B cell (primary cell): Measurements from ENCODE around the gene MSL3. TPM values are rescaled to one million over a fixed set of nuclear protein-coding genes. Genes with fewer than 3 reads are reported as not detected.

Source experiments
- ATAC-seq: fragments of 200-7000 bp; cut with Tn5 transposase; one replicate; pipeline ENCODE4 v1.10.0; 2021; ENCODE audit warnings: low read depth, mild to moderate bottlenecking, moderate number of reproducible peaks, moderate library complexity
- CTCF ChIA-PET: fragments of 350-600 bp; sonication (Branson Sonifier 250); formaldehyde crosslinking; loops from one replicate; lab custom pipeline; 2021; ENCODE audit warnings: antibody characterized with exemption, inconsistent platforms; lab: Charles Lee
- POLR2A ChIA-PET: fragments of 350-600 bp; sonication (Branson Sonifier 250); formaldehyde crosslinking; loops from one replicate; lab custom pipeline; 2021; ENCODE audit warnings: antibody characterized with exemption; lab: Charles Lee
- DNase-seq: peaks from one replicate; pipeline ENCODE4 v3.0.0; 2013
- H2AFZ ChIP-seq: 2 replicates; pipeline ENCODE4 v1.6.1; 2012; ENCODE audit warnings: mild to moderate bottlenecking, low read depth, low read length; ENCODE audit not compliant: insufficient read depth, poor library complexity, severe bottlenecking
- H3K27ac ChIP-seq, 2 donors: 1 replicate in 1 of 2; 2 replicates in 1 of 2; pipeline ENCODE4 v1.5.1; 2012 to 2013; ENCODE audit warnings: low read length in 2 of 2, mild to moderate bottlenecking in 2 of 2, moderate library complexity in 1 of 2
- H3K27me3 ChIP-seq, 4 experiments: fragments of 200-600 bp in 1 of 4; sonication (generic) in 1 of 4; replicated peaks in 1 of 4; 1 replicate in 2 of 4; 2 replicates in 2 of 4; pipeline versions ENCODE4 v1.6.1 to v1.7.0; 2013 to 2016; ENCODE audit warnings: low read length in 3 of 4, mild to moderate bottlenecking in 2 of 4, mixed read lengths in 1 of 4, moderate library complexity in 1 of 4; ENCODE audit not compliant: insufficient read depth in 4 of 4, control insufficient read depth in 3 of 4; ENCODE audit errors: control extremely low read depth in 1 of 4
- H3K36me3 ChIP-seq, 2 experiments: replicated peaks in 1 of 2; 1 replicate in 1 of 2; 2 replicates in 1 of 2; pipeline versions ENCODE4 v1.6.1 to v1.7.1; 2013; ENCODE audit warnings: low read length in 1 of 2; ENCODE audit not compliant: insufficient read depth in 2 of 2, control insufficient read depth in 1 of 2; ENCODE audit errors: control extremely low read depth in 1 of 2, extremely low read depth in 1 of 2
- H3K4me1 ChIP-seq, 2 donors: fragments of 200-600 bp in 1 of 2; sonication (generic) in 1 of 2; 1 replicate in 1 of 2; 2 replicates in 1 of 2; pipeline versions ENCODE4 v1.5.1 to v1.6.1; 2013 to 2017; ENCODE audit warnings: low read length in 2 of 2; ENCODE audit not compliant: control insufficient read depth in 2 of 2, insufficient read depth in 2 of 2
- H3K4me2 ChIP-seq: replicated peaks from 2 replicates; pipeline ENCODE3; 2012; ENCODE audit warnings: mild to moderate bottlenecking, low read depth, low read length; ENCODE audit not compliant: poor library complexity, severe bottlenecking
- H3K4me3 ChIP-seq, 5 experiments: fragments of 200-600 bp in 1 of 5; sonication (generic) in 1 of 5; 1 replicate in 3 of 5; 2 replicates in 2 of 5; pipeline versions ENCODE4 v1.5.1 to v1.7.0; 2011 to 2016; ENCODE audit warnings: low read length in 4 of 5, mild to moderate bottlenecking in 4 of 5, low read depth in 2 of 5, control low read depth in 1 of 5, moderate library complexity in 1 of 5; ENCODE audit not compliant: insufficient read depth in 1 of 5; ENCODE audit errors: control extremely low read depth in 1 of 5, extremely low read depth in 1 of 5
- H3K79me2 ChIP-seq: fragments of 200-600 bp; sonication (generic); one replicate; pipeline ENCODE4 v1.6.0; 2016; ENCODE audit warnings: low read length; ENCODE audit not compliant: control insufficient read depth, insufficient read depth
- H3K9ac ChIP-seq: fragments of 200-600 bp; sonication (generic); 2 replicates; pipeline ENCODE4 v1.6.1; 2017; ENCODE audit warnings: mild to moderate bottlenecking, low read length, moderate library complexity
- H3K9me3 ChIP-seq, 3 donors: one replicate each; pipeline versions ENCODE4 v1.6.1 to v1.7.1; 2013; ENCODE audit warnings: low read length in 2 of 3; ENCODE audit not compliant: control insufficient read depth in 2 of 3, insufficient read depth in 1 of 3; ENCODE audit errors: control extremely low read depth in 1 of 3
- H4K20me1 ChIP-seq: 2 replicates; pipeline ENCODE4 v1.6.0; 2012; ENCODE audit warnings: mild to moderate bottlenecking, low read length; ENCODE audit not compliant: insufficient read depth, control insufficient read depth, poor library complexity, severe bottlenecking
- H3K27ac Mint-ChIP-seq: one replicate; pipeline ENCODE4 v1.8.0; 2021; ENCODE audit warnings: mixed read lengths
- H3K27me3 Mint-ChIP-seq: one replicate; pipeline ENCODE4 v1.8.0; 2021; ENCODE audit warnings: mixed read lengths
- H3K4me1 Mint-ChIP-seq: one replicate; pipeline ENCODE4 v1.8.0; 2021; ENCODE audit warnings: mixed read lengths
- H3K4me3 Mint-ChIP-seq: one replicate; pipeline ENCODE4 v1.8.0; 2021; ENCODE audit warnings: mixed read lengths
- H3K9me3 Mint-ChIP-seq: one replicate; pipeline ENCODE4 v1.8.0; 2022; ENCODE audit warnings: mixed read lengths; ENCODE audit not compliant: insufficient read depth
- EZH2 ChIP-seq: IDR thresholded peaks from 2 replicates; pipeline ENCODE4 v1.6.1; 2012; ENCODE audit warnings: borderline replicate concordance, low read depth, mild to moderate bottlenecking, moderate library complexity, low read length; ENCODE audit not compliant: insufficient read depth, poor library complexity, severe bottlenecking
- WGBS: methylation state at CpG from one replicate; pipeline ENCODE4 v1.1.5; 2013; ENCODE audit warnings: missing lambda C conversion rate; ENCODE audit not compliant: insufficient coverage; 5-methylcytosine and 5-hydroxymethylcytosine counted together
- intact Hi-C: fragments of 100-400 bp; cut with micrococcal nuclease; formaldehyde crosslinking; loops from one replicate; pipeline ENCODE4 v1.10.0; 2022
- polyA plus RNA-seq: library from polyadenylated mRNA; depleted of rRNA; stranded (reverse); fragments of >200 nt; gene quantifications from 2 replicates; pipeline ENCODE4 v1.2.3, GENCODE V29; 2012
- total RNA-seq, 2 donors: library from RNA; stranded (reverse); fragments of 120-200 nt in 1 of 2; gene quantifications; 1 replicate in 1 of 2; 2 replicates in 1 of 2; pipeline versions ENCODE4 v1.2.3 to v1.2.4, GENCODE V29; 2013 to 2022
- TF ChIP-seq, protein P1 (sequence below): fragments of 200-600 bp; IDR thresholded peaks from one replicate; pipeline ENCODE4 v1.8.0; 2022; ENCODE audit warnings: antibody characterized with exemption, mild to moderate bottlenecking

The MSL3 gene
- total and polyA plus RNA-seq, 2 donors (not counting 1 experiment from before 2014, with no cell fraction given) = 76.3 to 88.7 TPM

DNA sequence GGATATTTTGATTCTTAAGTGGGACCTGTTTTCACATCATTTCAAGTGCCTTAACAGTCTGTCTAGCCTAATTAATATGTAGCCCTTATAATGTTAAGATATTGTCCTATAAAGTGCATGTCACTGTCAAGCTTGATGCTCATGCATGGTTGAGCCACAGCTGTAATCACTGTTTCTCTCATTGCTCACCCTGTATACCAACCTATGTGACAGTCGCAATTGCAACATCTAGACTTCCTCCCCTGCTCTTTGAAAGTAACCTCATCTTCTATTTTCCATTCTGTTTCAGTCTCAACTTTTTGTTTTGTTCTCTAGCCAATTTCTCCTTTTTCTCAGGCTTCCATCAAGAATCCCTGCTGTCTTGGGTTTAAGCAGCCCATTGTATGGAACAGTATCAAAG, 24.4 kb upstream of the MSL3 start:
- H3K27ac ChIP-seq = no peak overlapping the region
- no peak overlapping the region for H3K27ac Mint-ChIP-seq

DNA sequence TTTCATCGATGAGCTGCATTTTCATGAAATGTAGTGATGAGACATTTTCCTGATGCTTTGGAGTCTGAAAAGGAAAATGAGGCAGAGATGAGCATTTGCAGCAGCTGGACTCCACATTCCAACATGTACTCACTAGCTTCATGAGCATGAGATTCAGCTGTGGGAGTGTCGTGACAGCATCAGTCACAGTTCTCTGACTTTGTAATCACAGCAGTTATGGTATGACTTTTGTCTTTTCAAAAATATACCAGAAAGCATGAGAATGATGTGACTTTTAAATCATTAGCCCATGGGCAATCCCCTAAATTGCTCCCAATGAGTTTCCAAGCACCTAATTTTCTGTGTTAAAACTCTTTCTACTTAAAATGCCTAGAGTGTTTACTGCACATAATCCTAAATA, 18.3 kb upstream of the MSL3 start:
- CTCF ChIA-PET = no interaction called here
- H3K4me1 ChIP-seq = no peaks in the 10 kb centered on the region
- H3K27me3 ChIP-seq = peaks cover 0 to 3% (median under 1%) of the 10 kb centered on the region in 4 experiments
- peaks cover 17% of the 10 kb centered on the region for H3K27me3 Mint-ChIP-seq
- TF ChIP-seq, protein P1, sequence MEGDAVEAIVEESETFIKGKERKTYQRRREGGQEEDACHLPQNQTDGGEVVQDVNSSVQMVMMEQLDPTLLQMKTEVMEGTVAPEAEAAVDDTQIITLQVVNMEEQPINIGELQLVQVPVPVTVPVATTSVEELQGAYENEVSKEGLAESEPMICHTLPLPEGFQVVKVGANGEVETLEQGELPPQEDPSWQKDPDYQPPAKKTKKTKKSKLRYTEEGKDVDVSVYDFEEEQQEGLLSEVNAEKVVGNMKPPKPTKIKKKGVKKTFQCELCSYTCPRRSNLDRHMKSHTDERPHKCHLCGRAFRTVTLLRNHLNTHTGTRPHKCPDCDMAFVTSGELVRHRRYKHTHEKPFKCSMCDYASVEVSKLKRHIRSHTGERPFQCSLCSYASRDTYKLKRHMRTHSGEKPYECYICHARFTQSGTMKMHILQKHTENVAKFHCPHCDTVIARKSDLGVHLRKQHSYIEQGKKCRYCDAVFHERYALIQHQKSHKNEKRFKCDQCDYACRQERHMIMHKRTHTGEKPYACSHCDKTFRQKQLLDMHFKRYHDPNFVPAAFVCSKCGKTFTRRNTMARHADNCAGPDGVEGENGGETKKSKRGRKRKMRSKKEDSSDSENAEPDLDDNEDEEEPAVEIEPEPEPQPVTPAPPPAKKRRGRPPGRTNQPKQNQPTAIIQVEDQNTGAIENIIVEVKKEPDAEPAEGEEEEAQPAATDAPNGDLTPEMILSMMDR = no peak
- no peak for TF ChIP-seq EZH2
- H3K27ac ChIP-seq = no peak overlapping the region
- ATAC-seq (no peak), DNase-seq (no peak)
- WGBS = no CpG with 5 or more reads among the region's 2 CpGs
- POLR2A ChIA-PET = no interaction called here
- intact Hi-C loops = no loop called here
- no peak overlapping the region for H3K4me3 ChIP-seq
- H3K9ac ChIP-seq = no peak overlapping the region
- no peaks in the 10 kb centered on the region for H3K79me2 ChIP-seq
- H3K4me2 ChIP-seq = no peak overlapping the region
- no peaks in the 10 kb centered on the region for H4K20me1 ChIP-seq
- H2AFZ ChIP-seq = no peak overlapping the region
- no peak overlapping the region for H3K27ac Mint-ChIP-seq
- no peaks in the 10 kb centered on the region for H3K9me3 Mint-ChIP-seq
- H3K9me3 ChIP-seq = no peaks in the 10 kb centered on the region
- H3K4me3 Mint-ChIP-seq = no peak overlapping the region
- H3K4me1 Mint-ChIP-seq = no peaks in the 10 kb centered on the region
- no peaks in the 10 kb centered on the region for H3K36me3 ChIP-seq

More for the DNA sequence above, 24.4 kb upstream of the MSL3 start:
- H3K4me1 ChIP-seq = no peaks in the 10 kb centered on the region
- TF ChIP-seq, protein P1 = no peak
- no peak for TF ChIP-seq EZH2
- intact Hi-C loops = no loop called here
- no peaks in the 10 kb centered on the region for H4K20me1 ChIP-seq
- no peak for DNase-seq
- peaks cover 0 to 11% (median under 1%) of the 10 kb centered on the region in 4 experiments for H3K27me3 ChIP-seq
- H3K9me3 ChIP-seq = no peaks in the 10 kb centered on the region
- no peak for ATAC-seq
- no peaks in the 10 kb centered on the region for H3K36me3 ChIP-seq
- no peak overlapping the region for H3K4me2 ChIP-seq
- ChIA-PET CTCF (interaction anchor here (1.1 to 1.3 kb wide), 2 partner anchors 10 to 607 kb away, joined by 3 read pairs; no protein-coding TSS in a partner anchor), POLR2A (no interaction called here)
- 64% methylated on average over 1 of the region's 1 CpG for WGBS
- H3K27me3 Mint-ChIP-seq = peaks cover 18% of the 10 kb centered on the region
- H3K79me2 ChIP-seq = no peaks in the 10 kb centered on the region
- H2AFZ ChIP-seq = no peak overlapping the region
- no peak overlapping the region for H3K4me3 Mint-ChIP-seq
- no peak overlapping the region for H3K9ac ChIP-seq
- no peak overlapping the region for H3K4me3 ChIP-seq
- H3K9me3 Mint-ChIP-seq = no peaks in the 10 kb centered on the region
- H3K4me1 Mint-ChIP-seq = no peaks in the 10 kb centered on the region
